ENCODE results near the gene THOC6. TPM values are rescaled to one million over a fixed set of nuclear protein-coding genes. Genes with fewer than 3 reads are reported as not detected.

Gene THOC6
- total RNA-seq, 2 donors from 2014 or later, result 11.7 to 21.8 TPM

DNA sequence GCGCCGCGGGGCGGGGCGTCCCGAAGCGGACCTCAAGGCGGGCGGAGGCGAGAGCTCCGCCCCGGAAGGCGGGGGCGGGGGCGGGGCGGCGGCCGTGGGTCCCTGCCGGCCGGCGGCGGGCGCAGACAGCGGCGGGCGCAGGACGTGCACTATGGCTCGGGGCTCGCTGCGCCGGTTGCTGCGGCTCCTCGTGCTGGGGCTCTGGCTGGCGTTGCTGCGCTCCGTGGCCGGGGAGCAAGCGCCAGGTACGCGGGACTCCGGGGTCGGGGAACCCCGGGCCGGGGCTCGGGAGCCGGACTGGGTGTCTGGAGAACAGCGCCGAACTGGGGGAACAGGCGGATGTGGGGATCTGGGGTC lies 3.6 kb upstream of the THOC6 start, which contains the start of gene TNFRSF12A:
TSS of gene TNFRSF12A (plus strand) at position 122 of the 357 bp plus-strand sequence. CDS start at position 152, 30 bp downstream.
- peak; percentile 98 to 99 (median 99) for TF ChIP-seq POLR2A (IDR thresholded peaks at IDR 0.05)
- TF ChIP-seq, protein P1, sequence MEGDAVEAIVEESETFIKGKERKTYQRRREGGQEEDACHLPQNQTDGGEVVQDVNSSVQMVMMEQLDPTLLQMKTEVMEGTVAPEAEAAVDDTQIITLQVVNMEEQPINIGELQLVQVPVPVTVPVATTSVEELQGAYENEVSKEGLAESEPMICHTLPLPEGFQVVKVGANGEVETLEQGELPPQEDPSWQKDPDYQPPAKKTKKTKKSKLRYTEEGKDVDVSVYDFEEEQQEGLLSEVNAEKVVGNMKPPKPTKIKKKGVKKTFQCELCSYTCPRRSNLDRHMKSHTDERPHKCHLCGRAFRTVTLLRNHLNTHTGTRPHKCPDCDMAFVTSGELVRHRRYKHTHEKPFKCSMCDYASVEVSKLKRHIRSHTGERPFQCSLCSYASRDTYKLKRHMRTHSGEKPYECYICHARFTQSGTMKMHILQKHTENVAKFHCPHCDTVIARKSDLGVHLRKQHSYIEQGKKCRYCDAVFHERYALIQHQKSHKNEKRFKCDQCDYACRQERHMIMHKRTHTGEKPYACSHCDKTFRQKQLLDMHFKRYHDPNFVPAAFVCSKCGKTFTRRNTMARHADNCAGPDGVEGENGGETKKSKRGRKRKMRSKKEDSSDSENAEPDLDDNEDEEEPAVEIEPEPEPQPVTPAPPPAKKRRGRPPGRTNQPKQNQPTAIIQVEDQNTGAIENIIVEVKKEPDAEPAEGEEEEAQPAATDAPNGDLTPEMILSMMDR (IDR thresholded peaks at IDR 0.05), result peak in 3 of 7 experiments; percentile 12 to 28 (median 26)
- H3K27me3 ChIP-seq, result no peaks in the 10 kb centered on the region
- H3K36me3 ChIP-seq (replicated peaks in 1 of 2; ENCODE audit: insufficient read depth in 1 of 2, low read depth in 2 of 2), result no peaks in the 10 kb centered on the region
- intact Hi-C loops (cut with DNase I), result no loop called here
- peak; percentile 86 to 90 (median 88) for DNase-seq
- H3K27ac ChIP-seq, result peak within 1 kb of the TSS; percentile 98 to 100 (median 100)
- H3K9me3 ChIP-seq, result no peaks in the 10 kb centered on the region
- peak; percentile 50 for ATAC-seq
- 2% methylated on average over 28 of the region's 49 CpGs; no CpG with 5 or more reads in 1 of the 2 donors for WGBS, 2 donors
- H3K4me3 ChIP-seq, result peak within 1 kb of the TSS; percentile 24 to 97
- H3K4me1 ChIP-seq, result peaks cover 61% of the 10 kb centered on the region

DNA sequence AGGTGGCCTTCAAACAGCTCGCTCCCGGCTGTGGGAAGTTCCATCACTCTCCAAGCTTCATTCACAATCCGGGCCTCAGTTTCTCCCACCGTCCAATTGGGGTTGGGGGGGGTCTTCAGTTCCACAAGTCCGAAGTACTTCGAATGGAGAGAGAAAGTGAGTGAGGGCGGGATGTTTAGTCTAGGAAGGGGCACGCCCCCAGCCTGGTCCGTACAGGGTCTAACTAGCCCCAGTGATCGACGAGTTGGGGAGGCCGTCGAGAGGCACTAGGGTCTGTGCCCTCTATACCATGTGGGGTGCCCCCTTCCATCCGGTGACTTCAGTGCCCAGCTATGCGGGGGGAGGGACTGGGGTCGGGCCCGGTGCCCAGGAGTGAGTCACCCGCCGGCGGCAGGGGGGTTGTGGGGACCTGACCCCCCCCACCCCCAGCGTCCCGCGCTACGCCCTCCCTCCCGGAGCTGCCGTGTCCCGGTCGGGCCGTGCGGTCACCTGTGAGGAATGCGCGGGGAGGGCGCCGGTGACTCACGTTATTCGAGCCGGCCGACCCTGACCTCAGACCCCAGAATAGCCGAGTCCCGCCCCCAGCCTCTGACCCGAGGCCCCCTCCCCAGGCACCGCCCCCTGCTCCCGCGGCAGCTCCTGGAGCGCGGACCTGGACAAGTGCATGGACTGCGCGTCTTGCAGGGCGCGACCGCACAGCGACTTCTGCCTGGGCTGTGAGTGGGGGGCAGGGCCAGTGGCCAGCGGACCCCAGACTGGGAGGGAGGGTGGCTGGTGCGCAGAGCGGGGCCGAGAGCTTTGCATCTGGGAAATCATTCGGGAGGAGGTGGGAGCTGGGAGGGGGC lies 3.0 kb upstream of the THOC6 start:
- peaks cover 64% of the 10 kb centered on the region for H3K4me1 ChIP-seq
- 0% methylated on average over 18 to 47 of the region's 57 CpGs for WGBS, 2 donors
- intact Hi-C loops (cut with DNase I), result no loop called here

DNA sequence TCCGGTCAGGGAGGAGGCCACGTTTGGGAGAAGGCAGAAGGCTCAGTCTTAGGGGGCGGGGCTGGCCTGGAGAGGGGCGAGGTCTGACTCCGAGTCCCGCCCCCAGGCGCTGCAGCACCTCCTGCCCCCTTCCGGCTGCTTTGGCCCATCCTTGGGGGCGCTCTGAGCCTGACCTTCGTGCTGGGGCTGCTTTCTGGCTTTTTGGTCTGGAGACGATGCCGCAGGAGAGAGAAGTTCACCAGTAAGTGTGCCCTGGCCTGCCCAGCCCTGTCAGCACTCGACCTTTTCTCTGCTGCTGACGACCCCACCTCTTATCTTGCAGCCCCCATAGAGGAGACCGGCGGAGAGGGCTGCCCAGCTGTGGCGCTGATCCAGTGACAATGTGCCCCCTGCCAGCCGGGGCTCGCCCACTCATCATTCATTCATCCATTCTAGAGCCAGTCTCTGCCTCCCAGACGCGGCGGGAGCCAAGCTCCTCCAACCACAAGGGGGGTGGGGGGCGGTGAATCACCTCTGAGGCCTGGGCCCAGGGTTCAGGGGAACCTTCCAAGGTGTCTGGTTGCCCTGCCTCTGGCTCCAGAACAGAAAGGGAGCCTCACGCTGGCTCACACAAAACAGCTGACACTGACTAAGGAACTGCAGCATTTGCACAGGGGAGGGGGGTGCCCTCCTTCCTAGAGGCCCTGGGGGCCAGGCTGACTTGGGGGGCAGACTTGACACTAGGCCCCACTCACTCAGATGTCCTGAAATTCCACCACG lies 2.2 kb upstream of the THOC6 start:
- H3K4me1 ChIP-seq, result peaks cover 64% of the 10 kb centered on the region
- WGBS, 2 donors, result 11 to 13% methylated on average over 15 to 25 of the region's 25 CpGs
- peak overlapping the region; percentile 24 to 97 for H3K4me3 ChIP-seq
- H3K27ac ChIP-seq, result peak overlapping the region; percentile 98 to 100 (median 100)
- DNase-seq (peak; percentile 85 to 88 (median 88)), ATAC-seq (peak; percentile 20)
- peaks cover 0 to 3% of the 10 kb centered on the region in 2 donors for H3K36me3 ChIP-seq (replicated peaks in 1 of 2; ENCODE audit: insufficient read depth in 1 of 2, low read depth in 2 of 2)
- no peaks in the 10 kb centered on the region for H3K9me3 ChIP-seq
- no peaks in the 10 kb centered on the region for H3K27me3 ChIP-seq
- intact Hi-C loops (cut with DNase I), result no loop called here
- TF ChIP-seq, protein P1 (IDR thresholded peaks at IDR 0.05), result peak in 4 of 7 experiments; percentile 45 to 50 (median 48)
- TF ChIP-seq POLR2A (IDR thresholded peaks at IDR 0.05), result peak in 1 of 3 donors; percentile 11

More for the DNA sequence above, 3.0 kb upstream of the THOC6 start:
- TF ChIP-seq POLR2A (IDR thresholded peaks at IDR 0.05), result peak; percentile 38 to 91 (median 77)
- TF ChIP-seq, protein P1 (IDR thresholded peaks at IDR 0.05), result no peak
- no peaks in the 10 kb centered on the region for H3K9me3 ChIP-seq
- peak overlapping the region; percentile 24 to 97 for H3K4me3 ChIP-seq
- DNase-seq, result peak; percentile 95 to 98 (median 96)
- ATAC-seq, result peak; percentile 60
- H3K36me3 ChIP-seq (replicated peaks in 1 of 2; ENCODE audit: insufficient read depth in 1 of 2, low read depth in 2 of 2), result no peaks in the 10 kb centered on the region
- peak overlapping the region; percentile 98 to 100 (median 100) for H3K27ac ChIP-seq
- H3K27me3 ChIP-seq, result no peaks in the 10 kb centered on the region

DNA sequence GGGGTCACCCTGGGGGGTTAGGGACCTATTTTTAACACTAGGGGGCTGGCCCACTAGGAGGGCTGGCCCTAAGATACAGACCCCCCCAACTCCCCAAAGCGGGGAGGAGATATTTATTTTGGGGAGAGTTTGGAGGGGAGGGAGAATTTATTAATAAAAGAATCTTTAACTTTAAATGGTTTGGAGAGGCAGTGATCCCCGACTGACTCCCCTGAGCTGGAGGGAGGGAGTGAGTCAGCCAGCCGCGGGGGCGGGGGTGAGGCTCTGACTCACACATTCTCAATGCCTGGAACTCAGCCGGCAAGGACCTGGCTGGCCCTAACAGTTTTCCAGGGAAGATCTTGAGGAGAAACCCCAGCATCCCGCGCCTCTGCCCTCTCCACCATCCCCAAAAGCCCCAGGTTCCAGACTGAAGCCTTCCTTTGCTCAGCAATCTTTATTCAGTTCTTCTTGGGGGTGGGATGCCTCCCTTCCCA lies 1.6 kb upstream of the THOC6 start:
- Histone ChIP-seq H3K27me3 (no peaks in the 10 kb centered on the region), H3K36me3 (replicated peaks in 1 of 2; ENCODE audit: insufficient read depth in 1 of 2, low read depth in 2 of 2) (peaks cover 0 to 3% of the 10 kb centered on the region in 2 donors), H3K4me1 (peaks cover 68% of the 10 kb centered on the region), H3K27ac (peak overlapping the region; percentile 98 to 100 (median 100)), H3K4me3 (peak overlapping the region in 1 of 2 donors; percentile 97), H3K9me3 (no peaks in the 10 kb centered on the region)
- peak; percentile 91 to 96 (median 93) for DNase-seq
- peak; percentile 36 for ATAC-seq
- intact Hi-C loops (cut with DNase I), result no loop called here
- TF ChIP-seq POLR2A (IDR thresholded peaks at IDR 0.05), result peak; percentile 59 to 73 (median 70)
- TF ChIP-seq, protein P1 (IDR thresholded peaks at IDR 0.05), result peak in 1 of 7 experiments; percentile 5
- 11 to 20% methylated on average over 8 of the region's 8 CpGs for WGBS, 2 donors

All from body of pancreas (tissue), 4 donors.